Tibial nerve (tissue), 4 donors: ENCODE measurements around the gene TOMM34. TPM values are rescaled to one million over a fixed set of nuclear protein-coding genes. Genes with fewer than 3 reads are reported as not detected.
A peak's percentile ranks its signal among the peaks of the same experiment; 100 is the strongest.

Source experiments
- DNase-seq, 2 donors: peaks; one replicate each; pipeline ENCODE4 v3.0.0-alpha.2; 2019; ENCODE audit warnings: low spot score in 2 of 2
- H3K27ac ChIP-seq, 4 donors: fragments of 200-600 bp; sonication (generic) in 3 of 4; one replicate each; pipeline ENCODE4 v1.5.1; 2017 to 2019; ENCODE audit warnings: mild to moderate bottlenecking in 1 of 4
- H3K27me3 ChIP-seq, 2 donors: fragments of 200-600 bp; sonication (generic) in 1 of 2; one replicate each; pipeline versions ENCODE4 v1.5.1 to v1.6.0; 2017 to 2019
- H3K36me3 ChIP-seq, 3 donors: fragments of 200-600 bp; sonication (generic); one replicate each; pipeline ENCODE4 v1.5.1; 2018 to 2019
- H3K4me1 ChIP-seq, 4 donors: fragments of 200-600 bp; sonication (generic) in 3 of 4; one replicate each; pipeline ENCODE4 v1.5.1; 2017 to 2019
- H3K4me3 ChIP-seq, 4 donors: fragments of 200-600 bp; sonication (generic) in 3 of 4; one replicate each; pipeline ENCODE4 v1.5.1; 2017 to 2019; ENCODE audit warnings: mild to moderate bottlenecking in 1 of 4, moderate library complexity in 1 of 4
- H3K9me3 ChIP-seq, 4 donors: fragments of 200-600 bp; sonication (generic) in 3 of 4; one replicate each; pipeline ENCODE4 v1.5.1; 2017 to 2019
- EP300 ChIP-seq, 2 donors: sonication (generic); formaldehyde crosslinking; IDR thresholded peaks; one replicate each; pipeline ENCODE4 v1.6.1; 2017; ENCODE audit warnings: antibody characterized with exemption in 2 of 2, mild to moderate bottlenecking in 1 of 2
- POLR2A ChIP-seq, 2 donors: fragments of 450-650 bp; IDR thresholded peaks; one replicate each; pipeline ENCODE4 v1.6.1; 2017; ENCODE audit warnings: antibody characterized with exemption in 2 of 2, mild to moderate bottlenecking in 2 of 2, moderate library complexity in 2 of 2
- WGBS, 2 donors: methylation state at CpG; one replicate each; pipeline ENCODE4 v1.1.5; 2018; 5-methylcytosine and 5-hydroxymethylcytosine counted together
- total RNA-seq, 4 donors: library from RNA; depleted of rRNA; stranded (reverse); fragments of >200 nt; gene quantifications; one replicate each; pipeline ENCODE4 v1.1.0, GENCODE V29; 2016
- TF ChIP-seq, protein P1 (sequence below), 5 experiments: fragments of 200-600 bp in 3 of 5; fragments of 450-650 bp in 2 of 5; sonication (generic) in 3 of 5; IDR thresholded peaks; one replicate each; pipeline ENCODE4 v1.5.1; 2016 to 2019; ENCODE audit warnings: antibody characterized with exemption in 5 of 5, mild to moderate bottlenecking in 3 of 5, moderate library complexity in 2 of 5

Gene TOMM34
- total RNA-seq, 4 donors from 2014 or later = 5.9 to 18.0 (median 13.9) TPM

DNA sequence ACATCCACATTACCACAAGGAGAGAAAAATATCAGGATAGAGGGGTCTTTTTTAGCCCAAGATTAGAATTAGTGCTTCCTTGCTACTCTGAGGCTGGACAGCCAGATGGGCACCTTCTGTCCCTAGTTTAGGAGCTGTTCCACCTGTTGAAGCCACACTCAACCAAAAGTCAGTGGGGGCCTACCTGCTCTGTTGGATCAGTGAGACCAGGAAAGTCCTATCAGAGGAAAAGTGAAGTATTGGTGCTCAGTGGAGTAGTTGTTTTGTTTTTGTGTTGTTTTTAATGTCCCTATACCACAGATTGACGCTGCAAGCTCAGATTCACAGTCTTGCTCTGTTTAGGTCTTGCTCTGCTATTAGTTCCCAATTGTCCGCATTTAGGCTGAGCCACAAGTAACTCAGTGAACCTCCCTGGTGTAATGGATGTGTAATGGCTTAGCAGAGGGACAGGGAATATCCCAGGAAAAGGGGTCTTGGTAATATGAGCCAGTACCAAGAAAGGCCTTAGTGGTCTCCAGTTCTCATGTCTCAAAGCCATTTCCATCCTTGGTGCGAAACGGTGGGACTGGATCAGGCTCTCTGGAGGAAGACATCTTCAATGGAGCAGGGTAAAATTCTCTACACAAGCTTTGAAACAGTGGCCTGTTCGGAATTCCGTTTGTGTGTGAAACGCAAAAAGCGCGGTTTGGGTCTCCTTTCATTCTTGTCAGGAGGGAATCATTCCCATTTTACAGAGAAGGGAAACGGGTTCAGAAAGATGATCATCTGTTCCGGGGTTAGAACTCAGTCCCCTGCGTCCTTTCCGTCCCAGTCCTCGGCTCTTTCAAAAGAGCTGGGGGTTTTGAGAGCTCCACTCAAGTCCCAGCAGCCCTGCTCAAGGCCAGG, 51.0 kb downstream of the TOMM34 start:
- Histone ChIP-seq H3K4me3 (peak overlapping the region; percentile 53 to 70 (median 59)), H3K36me3 (peaks cover 0 to 58% (median 0%) of the 10 kb centered on the region in 3 donors), H3K27ac (peak overlapping the region in 2 of 4 donors; percentile 6 to 42), H3K9me3 (no peaks in the 10 kb centered on the region), H3K27me3 (no peaks in the 10 kb centered on the region), H3K4me1 (peaks cover 0 to 18% (median 8%) of the 10 kb centered on the region in 4 donors)
- DNase-seq = no peak
- WGBS, 2 donors = 23 to 25% methylated on average over 14 of the region's 14 CpGs
- TF ChIP-seq EP300 (IDR thresholded peaks at IDR 0.05) = no peak
- TF ChIP-seq, protein P1, sequence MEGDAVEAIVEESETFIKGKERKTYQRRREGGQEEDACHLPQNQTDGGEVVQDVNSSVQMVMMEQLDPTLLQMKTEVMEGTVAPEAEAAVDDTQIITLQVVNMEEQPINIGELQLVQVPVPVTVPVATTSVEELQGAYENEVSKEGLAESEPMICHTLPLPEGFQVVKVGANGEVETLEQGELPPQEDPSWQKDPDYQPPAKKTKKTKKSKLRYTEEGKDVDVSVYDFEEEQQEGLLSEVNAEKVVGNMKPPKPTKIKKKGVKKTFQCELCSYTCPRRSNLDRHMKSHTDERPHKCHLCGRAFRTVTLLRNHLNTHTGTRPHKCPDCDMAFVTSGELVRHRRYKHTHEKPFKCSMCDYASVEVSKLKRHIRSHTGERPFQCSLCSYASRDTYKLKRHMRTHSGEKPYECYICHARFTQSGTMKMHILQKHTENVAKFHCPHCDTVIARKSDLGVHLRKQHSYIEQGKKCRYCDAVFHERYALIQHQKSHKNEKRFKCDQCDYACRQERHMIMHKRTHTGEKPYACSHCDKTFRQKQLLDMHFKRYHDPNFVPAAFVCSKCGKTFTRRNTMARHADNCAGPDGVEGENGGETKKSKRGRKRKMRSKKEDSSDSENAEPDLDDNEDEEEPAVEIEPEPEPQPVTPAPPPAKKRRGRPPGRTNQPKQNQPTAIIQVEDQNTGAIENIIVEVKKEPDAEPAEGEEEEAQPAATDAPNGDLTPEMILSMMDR (IDR thresholded peaks at IDR 0.05) = no peak
- TF ChIP-seq POLR2A (IDR thresholded peaks at IDR 0.05) = no peak

DNA sequence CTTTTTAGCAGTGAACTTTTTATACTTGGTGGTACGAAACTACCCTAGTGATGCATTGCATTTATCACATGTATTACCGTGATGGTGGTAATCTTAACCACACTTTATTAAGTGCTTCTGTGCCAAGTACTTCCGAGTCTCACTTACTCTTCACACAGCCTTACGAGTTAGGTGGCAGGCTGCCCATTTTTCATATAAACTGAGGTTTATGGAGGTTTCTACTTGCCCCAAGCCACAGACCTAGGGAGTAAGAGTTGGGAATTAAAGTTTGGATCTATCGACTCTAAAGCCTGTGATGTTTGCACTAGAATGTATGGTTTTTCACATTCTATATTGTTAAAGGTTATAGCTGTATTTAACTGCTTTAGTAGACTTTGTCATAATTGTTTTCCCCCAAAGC, 55.8 kb downstream of the TOMM34 start:
- DNase-seq = no peak
- Histone ChIP-seq H3K27ac (no peak overlapping the region), H3K4me1 (peaks cover 0 to 33% (median 6%) of the 10 kb centered on the region in 4 donors), H3K36me3 (peaks cover 0 to 68% (median 5%) of the 10 kb centered on the region in 3 donors), H3K27me3 (no peaks in the 10 kb centered on the region), H3K9me3 (no peaks in the 10 kb centered on the region), H3K4me3 (no peak overlapping the region)
- TF ChIP-seq POLR2A (IDR thresholded peaks at IDR 0.05) (no peak), EP300 (IDR thresholded peaks at IDR 0.05) (no peak)
- TF ChIP-seq, protein P1 (IDR thresholded peaks at IDR 0.05) = no peak
- WGBS, 2 donors = 86 to 97% methylated on average over 5 of the region's 5 CpGs

DNA sequence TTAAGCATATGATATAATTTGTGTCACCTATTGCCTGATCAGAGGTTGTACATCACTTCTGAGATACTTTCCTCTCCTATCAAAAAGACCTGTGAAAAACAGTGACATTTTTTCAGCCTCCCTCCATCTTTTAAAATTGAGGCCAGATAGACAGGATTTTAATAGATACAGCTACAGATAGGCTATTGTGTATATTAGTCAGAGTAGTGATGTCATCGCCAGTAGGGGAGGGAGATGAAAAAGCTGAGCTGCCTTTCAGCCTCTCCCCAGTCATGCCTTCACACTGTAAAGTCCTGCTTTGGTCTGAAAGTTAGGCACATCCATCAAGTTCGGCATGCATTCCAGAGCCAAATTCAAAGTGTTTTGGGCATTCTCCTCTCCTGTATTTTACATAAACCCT, 58.2 kb downstream of the TOMM34 start:
- TF ChIP-seq, protein P1 (IDR thresholded peaks at IDR 0.05) = no peak
- no peak for TF ChIP-seq EP300 (IDR thresholded peaks at IDR 0.05)
- no peak for TF ChIP-seq POLR2A (IDR thresholded peaks at IDR 0.05)
- Histone ChIP-seq H3K27ac (peak overlapping the region in 1 of 4 donors; percentile 46), H3K4me3 (no peak overlapping the region), H3K9me3 (no peaks in the 10 kb centered on the region), H3K36me3 (peaks cover 0 to 56% (median 5%) of the 10 kb centered on the region in 3 donors), H3K27me3 (no peaks in the 10 kb centered on the region), H3K4me1 (peaks cover 2 to 52% (median 10%) of the 10 kb centered on the region in 4 donors)
- WGBS, 2 donors = 38 to 48% methylated on average over 2 of the region's 2 CpGs
- DNase-seq = no peak

DNA sequence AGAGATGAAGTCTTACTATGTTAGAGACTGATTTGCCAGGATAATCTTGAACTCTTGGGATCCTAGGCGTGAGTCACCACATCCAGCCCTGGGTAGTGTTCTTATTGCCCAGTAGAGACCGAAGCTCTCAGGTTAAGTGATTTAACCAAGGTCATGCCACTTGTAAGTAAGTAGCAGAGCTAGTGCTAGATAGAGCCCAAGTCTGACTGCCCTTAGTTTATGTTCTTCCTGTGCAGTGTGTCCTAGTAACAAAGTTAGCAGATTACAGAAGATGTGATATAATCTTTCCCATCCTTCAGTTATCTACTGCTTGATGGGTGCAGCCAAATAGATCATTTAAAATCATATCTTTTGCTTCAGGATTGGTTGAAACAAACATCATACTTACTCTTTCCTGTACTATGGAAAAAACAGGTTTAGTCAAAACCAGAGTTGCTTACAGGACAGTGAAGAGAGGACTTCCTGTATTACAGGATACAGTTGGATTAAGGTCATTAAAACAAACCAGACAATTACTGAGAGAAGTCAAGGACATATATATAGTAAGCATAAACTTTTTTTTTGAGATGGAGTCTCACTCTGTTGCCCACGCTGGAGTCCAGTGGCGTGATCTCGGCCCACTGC, 59.9 kb downstream of the TOMM34 start:
- Histone ChIP-seq H3K4me3 (no peak overlapping the region), H3K9me3 (no peaks in the 10 kb centered on the region), H3K27ac (no peak overlapping the region), H3K4me1 (peaks cover 4 to 69% (median 20%) of the 10 kb centered on the region in 4 donors), H3K27me3 (no peaks in the 10 kb centered on the region), H3K36me3 (peaks cover 0 to 40% (median 5%) of the 10 kb centered on the region in 3 donors)
- no peak for DNase-seq
- TF ChIP-seq POLR2A (IDR thresholded peaks at IDR 0.05) = no peak
- TF ChIP-seq, protein P1 (IDR thresholded peaks at IDR 0.05) = no peak
- no peak for TF ChIP-seq EP300 (IDR thresholded peaks at IDR 0.05)
- 91 to 95% methylated on average over 5 of the region's 5 CpGs for WGBS, 2 donors

DNA sequence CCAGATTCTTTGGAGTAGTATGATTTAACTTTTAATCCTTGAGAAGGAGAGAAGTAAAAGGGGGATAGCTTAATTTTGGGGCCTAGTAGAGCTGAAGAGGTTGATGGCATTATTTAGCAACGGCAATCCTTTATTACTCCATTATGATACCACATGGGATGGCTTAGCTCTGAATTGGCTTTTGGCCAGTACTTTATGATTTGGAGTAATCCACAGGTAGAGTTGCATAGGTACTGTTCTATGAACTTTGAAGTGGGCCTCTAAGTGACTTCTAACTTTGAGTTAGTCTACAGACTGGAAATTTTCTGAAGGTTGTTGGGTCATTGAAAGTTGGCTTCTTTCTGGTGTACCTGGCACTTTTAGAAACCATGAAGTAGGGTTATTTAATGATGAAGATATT, 63.1 kb downstream of the TOMM34 start:
- peaks cover 4 to 93% (median 26%) of the 10 kb centered on the region in 4 donors for H3K4me1 ChIP-seq
- H3K9me3 ChIP-seq = no peaks in the 10 kb centered on the region
- H3K36me3 ChIP-seq = peaks cover 0 to 8% (median 0%) of the 10 kb centered on the region in 3 donors
- no peak overlapping the region for H3K27ac ChIP-seq
- DNase-seq = no peak
- TF ChIP-seq POLR2A (IDR thresholded peaks at IDR 0.05) = no peak
- TF ChIP-seq, protein P1 (IDR thresholded peaks at IDR 0.05) = no peak
- TF ChIP-seq EP300 (IDR thresholded peaks at IDR 0.05) = no peak
- 68 to 78% methylated on average over 1 of the region's 1 CpG for WGBS, 2 donors
- H3K27me3 ChIP-seq = no peaks in the 10 kb centered on the region
- H3K4me3 ChIP-seq = no peak overlapping the region
